ENCODE results near the gene GCK.

- TF ChIP-seq EP300 (IDR thresholded peaks at IDR 0.05; ENCODE audit: borderline replicate concordance) = no peak
- no peak for TF ChIP-seq REST (IDR thresholded peaks at IDR 0.05; ENCODE audit: low read depth)
Measured at GRCh38 chr7:44102846-44103565, 86.2 kb downstream of the GCK start.
